ENCODE results near the gene HPSE2.

HPSE2 gene

GRCh38 chr10:98453729-98454128 is 781.9 kb downstream of the HPSE2 start:
- H3K4me3 ChIP-seq (replicated peaks; ENCODE audit: low read depth, low read length) = no peak overlapping the region
- TF ChIP-seq CTCF (IDR thresholded peaks at IDR 0.05; ENCODE audit: low read depth, low read length, missing control alignments) = no peak
- no peak for DNase-seq (ENCODE audit: extremely low read depth, low read depth)

- DNase-seq (ENCODE audit: extremely low read depth, low read depth) = no peak
- TF ChIP-seq CTCF (IDR thresholded peaks at IDR 0.05; ENCODE audit: low read depth, low read length, missing control alignments) = no peak
- H3K4me3 ChIP-seq (replicated peaks; ENCODE audit: low read depth, low read length) = no peak overlapping the region
Measured at GRCh38 chr10:98450618-98451017, 785.0 kb downstream of the HPSE2 start.

GRCh38 chr10:98449287-98449686 is 786.4 kb downstream of the HPSE2 start:
- H3K4me3 ChIP-seq (replicated peaks; ENCODE audit: low read depth, low read length) = no peak overlapping the region
- TF ChIP-seq CTCF (IDR thresholded peaks at IDR 0.05; ENCODE audit: low read depth, low read length, missing control alignments) = no peak
- no peak for DNase-seq (ENCODE audit: extremely low read depth, low read depth)

- H3K4me3 ChIP-seq (replicated peaks; ENCODE audit: low read depth, low read length) = peak within 1 kb of the TSS; percentile 69
- DNase-seq (ENCODE audit: extremely low read depth, low read depth) = no peak
- no peak for TF ChIP-seq CTCF (IDR thresholded peaks at IDR 0.05; ENCODE audit: low read depth, low read length, missing control alignments)
Measured at GRCh38 chr10:98446661-98447221, 788.9 kb downstream of the HPSE2 start, which contains the start of gene HPS1. HPS1 (minus strand) TSS chr10:98446935; CDS start chr10:98443240, 3,695 bp downstream.

- no peak for DNase-seq (ENCODE audit: extremely low read depth, low read depth)
- H3K4me3 ChIP-seq (replicated peaks; ENCODE audit: low read depth, low read length) = peak overlapping the region; percentile 69
- no peak for TF ChIP-seq CTCF (IDR thresholded peaks at IDR 0.05; ENCODE audit: low read depth, low read length, missing control alignments)
Measured at GRCh38 chr10:98446151-98446660, 789.4 kb downstream of the HPSE2 start.

GRCh38 chr10:98445200-98445812 is 790.3 kb downstream of the HPSE2 start:
- no peak for DNase-seq (ENCODE audit: extremely low read depth, low read depth)
- TF ChIP-seq CTCF (IDR thresholded peaks at IDR 0.05; ENCODE audit: low read depth, low read length, missing control alignments) = no peak
- peak overlapping the region; percentile 69 for H3K4me3 ChIP-seq (replicated peaks; ENCODE audit: low read depth, low read length)

All from HFF-Myc (cell line).